Ascending aorta (tissue), 2 donors: ENCODE measurements around the gene GOLGA3. TPM values are rescaled to one million over a fixed set of nuclear protein-coding genes. Genes with fewer than 3 reads are reported as not detected.
"Not testable (repeated sequence)": the region's sequence is repeated elsewhere in the genome, so short reads cannot be mapped to it uniquely, and the experiment has no call there.

Source experiments
- DNase-seq, 2 donors: peaks; one replicate each; pipeline ENCODE4 v3.0.0-alpha.2; 2019; ENCODE audit warnings: low spot score in 2 of 2
- H3K27ac ChIP-seq, 2 donors: fragments of 200-600 bp; sonication (generic); one replicate each; pipeline ENCODE4 v1.5.1; 2016 to 2017; ENCODE audit warnings: mild to moderate bottlenecking in 1 of 2
- H3K27me3 ChIP-seq: fragments of 200-600 bp; sonication (generic); one replicate; pipeline ENCODE4 v1.5.1; 2017
- H3K36me3 ChIP-seq, 2 donors: fragments of 200-600 bp; sonication (generic); one replicate each; pipeline ENCODE4 v1.5.1; 2016
- H3K4me1 ChIP-seq, 2 donors: fragments of 200-600 bp; sonication (generic); one replicate each; pipeline ENCODE4 v1.5.1; 2016 to 2017; ENCODE audit warnings: mild to moderate bottlenecking in 1 of 2
- H3K4me3 ChIP-seq, 2 donors: fragments of 200-600 bp; sonication (generic); one replicate each; pipeline ENCODE4 v1.5.1; 2016 to 2017; ENCODE audit warnings: mild to moderate bottlenecking in 1 of 2
- H3K9me3 ChIP-seq, 2 donors: fragments of 200-600 bp; sonication (generic); one replicate each; pipeline ENCODE4 v1.5.1; 2016
- intact Hi-C: fragments of 100-400 bp; cut with DNase I; formaldehyde crosslinking; loops from one replicate; pipeline ENCODE4 v1.15.1; 2023
- total RNA-seq: library from RNA; depleted of rRNA; stranded (reverse); fragments of >200 nt; gene quantifications from one replicate; pipeline ENCODE4 v1.1.0, GENCODE V29; 2016
- TF ChIP-seq, protein P1 (sequence below), 3 experiments: fragments of 200-600 bp in 2 of 3; fragments of 450-650 bp in 1 of 3; sonication (generic) in 2 of 3; IDR thresholded peaks; one replicate each; pipeline ENCODE4 v1.5.1; 2016 to 2019; ENCODE audit warnings: antibody characterized with exemption in 3 of 3, mild to moderate bottlenecking in 1 of 3, moderate library complexity in 1 of 3

The GOLGA3 gene
- total RNA-seq, 1 donor from 2014 or later: 173 TPM

DNA sequence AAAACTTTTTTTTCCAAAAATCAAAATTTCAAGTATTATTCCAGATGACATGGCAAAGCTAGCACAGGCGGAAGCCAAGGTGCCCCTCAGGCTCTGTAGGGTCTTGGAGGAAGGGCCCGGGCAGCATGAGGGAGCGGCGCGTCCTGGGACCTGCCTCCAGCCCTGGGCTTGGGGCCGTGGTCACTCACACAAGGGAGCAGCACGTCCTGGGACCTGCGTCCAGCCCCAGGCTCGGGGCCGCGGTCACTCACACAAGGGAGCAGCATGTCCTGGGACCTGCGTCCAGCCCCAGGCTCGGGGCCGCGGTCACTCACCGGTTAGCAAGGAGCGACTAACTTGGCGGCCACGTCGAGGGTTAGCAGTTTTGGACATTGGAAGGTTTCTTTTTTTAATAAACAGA is 11.9 kb upstream of the GOLGA3 start:
- intact Hi-C loops: no loop called here
- H3K4me1 ChIP-seq: no peaks in the 10 kb centered on the region
- no peak for DNase-seq
- H3K9me3 ChIP-seq: no peaks in the 10 kb centered on the region
- TF ChIP-seq, protein P1, sequence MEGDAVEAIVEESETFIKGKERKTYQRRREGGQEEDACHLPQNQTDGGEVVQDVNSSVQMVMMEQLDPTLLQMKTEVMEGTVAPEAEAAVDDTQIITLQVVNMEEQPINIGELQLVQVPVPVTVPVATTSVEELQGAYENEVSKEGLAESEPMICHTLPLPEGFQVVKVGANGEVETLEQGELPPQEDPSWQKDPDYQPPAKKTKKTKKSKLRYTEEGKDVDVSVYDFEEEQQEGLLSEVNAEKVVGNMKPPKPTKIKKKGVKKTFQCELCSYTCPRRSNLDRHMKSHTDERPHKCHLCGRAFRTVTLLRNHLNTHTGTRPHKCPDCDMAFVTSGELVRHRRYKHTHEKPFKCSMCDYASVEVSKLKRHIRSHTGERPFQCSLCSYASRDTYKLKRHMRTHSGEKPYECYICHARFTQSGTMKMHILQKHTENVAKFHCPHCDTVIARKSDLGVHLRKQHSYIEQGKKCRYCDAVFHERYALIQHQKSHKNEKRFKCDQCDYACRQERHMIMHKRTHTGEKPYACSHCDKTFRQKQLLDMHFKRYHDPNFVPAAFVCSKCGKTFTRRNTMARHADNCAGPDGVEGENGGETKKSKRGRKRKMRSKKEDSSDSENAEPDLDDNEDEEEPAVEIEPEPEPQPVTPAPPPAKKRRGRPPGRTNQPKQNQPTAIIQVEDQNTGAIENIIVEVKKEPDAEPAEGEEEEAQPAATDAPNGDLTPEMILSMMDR (IDR thresholded peaks at IDR 0.05): no peak
- H3K36me3 ChIP-seq: peaks cover 52 to 60% of the 10 kb centered on the region in 2 donors
- H3K4me3 ChIP-seq: no peak overlapping the region
- no peaks in the 10 kb centered on the region for H3K27me3 ChIP-seq
- H3K27ac ChIP-seq: no peak overlapping the region

DNA sequence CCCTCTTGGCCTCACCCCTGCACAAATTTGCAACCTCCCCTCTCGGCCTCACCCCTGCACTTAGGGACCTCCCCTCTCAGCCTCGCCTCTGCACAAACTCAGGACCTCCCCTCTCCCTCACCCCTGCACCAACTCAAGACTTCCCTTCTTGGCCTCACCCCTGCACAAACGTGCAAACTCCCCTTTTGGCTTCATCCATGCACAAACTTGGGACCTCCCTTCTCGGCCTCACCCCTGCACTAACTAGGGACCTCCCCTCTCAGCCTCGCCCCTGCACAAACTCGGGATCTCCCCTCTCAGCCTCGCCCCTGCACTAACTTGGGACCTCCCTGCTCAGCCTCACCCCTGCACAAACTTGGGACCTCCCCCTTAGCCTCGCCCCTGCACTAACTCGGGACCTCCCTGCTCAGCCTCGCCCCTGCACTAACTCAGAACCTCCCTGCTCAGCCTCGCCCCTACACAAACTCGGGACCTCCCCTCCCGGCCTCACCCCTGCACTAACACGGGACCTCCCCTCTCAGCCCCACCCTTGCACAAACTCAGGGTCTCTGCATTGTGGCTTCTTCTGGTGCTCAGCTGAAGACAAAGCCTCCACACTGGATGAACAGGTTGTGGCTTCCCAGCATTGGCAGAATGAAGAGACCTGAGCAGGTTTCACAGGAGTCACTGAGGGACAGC is 11.0 kb upstream of the GOLGA3 start:
- intact Hi-C loops: no loop called here

DNA sequence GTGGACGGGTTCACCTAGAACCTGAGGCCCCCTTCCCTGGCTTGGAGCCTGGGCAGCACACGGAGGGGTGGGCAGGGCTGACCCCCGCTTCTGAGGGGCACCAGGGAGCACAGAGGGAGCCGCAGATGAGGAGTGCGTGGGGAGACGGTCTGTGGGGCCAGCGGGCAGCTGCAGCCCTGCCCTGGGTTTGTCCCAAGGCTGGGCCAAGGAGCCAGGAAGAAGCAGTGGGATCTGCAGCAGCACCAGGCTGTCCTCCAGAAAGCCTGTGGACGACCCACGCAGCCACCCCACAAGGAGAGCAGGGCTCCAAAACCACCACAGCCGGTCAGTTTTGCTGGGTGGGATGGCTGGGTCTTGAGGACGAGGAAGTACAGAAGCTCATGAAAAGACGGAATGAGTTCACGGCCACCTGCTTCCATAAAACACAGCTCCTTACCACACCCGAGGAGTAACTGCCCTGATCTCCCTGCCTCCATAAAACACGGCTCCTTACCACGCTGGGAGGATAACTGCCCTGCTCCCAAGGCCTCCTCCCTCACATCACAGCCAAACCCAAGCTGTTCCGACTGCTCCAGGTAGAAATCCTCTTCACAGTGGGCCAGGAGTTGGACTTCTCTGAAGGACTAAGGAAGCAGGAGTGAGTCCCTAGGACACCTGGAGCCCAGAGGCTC is 9.9 kb upstream of the GOLGA3 start:
- DNase-seq: no peak
- Histone ChIP-seq H3K36me3 (peaks cover 43 to 48% of the 10 kb centered on the region in 2 donors), H3K27ac (peak overlapping the region; percentile 14 to 23)

More for the DNA sequence above, 11.0 kb upstream of the GOLGA3 start:
- Histone ChIP-seq H3K4me3 (no peak overlapping the region), H3K27ac (no peak overlapping the region), H3K4me1 (no peaks in the 10 kb centered on the region), H3K36me3 (peaks cover 51 to 52% of the 10 kb centered on the region in 2 donors), H3K9me3 (no peaks in the 10 kb centered on the region), H3K27me3 (no peaks in the 10 kb centered on the region)
- no peak for DNase-seq
- TF ChIP-seq, protein P1 (IDR thresholded peaks at IDR 0.05): no peak

DNA sequence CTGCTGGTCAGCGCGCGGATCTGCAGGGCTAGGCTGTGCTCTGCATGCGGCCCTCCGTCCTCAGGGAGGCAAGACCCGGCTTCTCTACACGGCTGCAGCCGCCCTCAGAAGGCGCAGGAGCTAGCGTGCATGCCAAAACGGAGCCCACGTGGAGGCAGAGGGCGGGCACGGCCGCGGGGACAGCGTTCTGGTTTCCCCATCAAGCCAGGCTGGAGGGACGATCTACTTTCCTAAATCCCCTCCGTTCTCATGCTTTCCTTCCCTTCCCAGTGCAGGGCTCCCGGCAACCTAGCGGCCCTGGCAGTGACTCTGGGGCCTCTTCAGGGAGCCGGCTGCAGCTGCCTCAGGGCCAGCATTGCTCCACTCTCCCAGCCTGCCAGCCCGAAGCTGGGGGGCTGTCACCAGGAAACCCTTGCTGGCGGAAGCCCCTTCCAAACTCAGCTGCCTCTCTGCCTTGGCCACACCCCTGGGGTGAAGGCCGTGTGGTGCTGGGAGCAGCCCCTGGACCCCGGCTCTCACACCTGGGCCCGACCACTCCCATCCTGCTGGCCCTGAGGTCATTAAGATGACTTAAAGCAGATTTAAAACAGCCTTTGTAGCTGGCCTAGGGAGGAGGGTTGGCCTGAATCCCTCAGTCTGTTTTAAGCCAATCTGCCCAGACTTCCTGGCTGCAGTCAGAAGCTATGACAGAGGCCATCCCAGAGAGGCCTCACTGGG is 9.2 kb upstream of the GOLGA3 start:
- intact Hi-C loops: no loop called here
- TF ChIP-seq, protein P1 (IDR thresholded peaks at IDR 0.05): no peak
- H3K9me3 ChIP-seq: no peaks in the 10 kb centered on the region
- DNase-seq: no peak
- H3K4me1 ChIP-seq: no peaks in the 10 kb centered on the region
- no peaks in the 10 kb centered on the region for H3K27me3 ChIP-seq
- H3K36me3 ChIP-seq: peaks cover 36 to 41% of the 10 kb centered on the region in 2 donors
- peak overlapping the region; percentile 14 to 23 for H3K27ac ChIP-seq
- no peak overlapping the region for H3K4me3 ChIP-seq

More for the DNA sequence above, 9.9 kb upstream of the GOLGA3 start:
- Histone ChIP-seq H3K4me1 (no peaks in the 10 kb centered on the region), H3K27me3 (no peaks in the 10 kb centered on the region), H3K4me3 (no peak overlapping the region), H3K9me3 (no peaks in the 10 kb centered on the region)
- TF ChIP-seq, protein P1 (IDR thresholded peaks at IDR 0.05): no peak
- intact Hi-C loops: no loop called here

DNA sequence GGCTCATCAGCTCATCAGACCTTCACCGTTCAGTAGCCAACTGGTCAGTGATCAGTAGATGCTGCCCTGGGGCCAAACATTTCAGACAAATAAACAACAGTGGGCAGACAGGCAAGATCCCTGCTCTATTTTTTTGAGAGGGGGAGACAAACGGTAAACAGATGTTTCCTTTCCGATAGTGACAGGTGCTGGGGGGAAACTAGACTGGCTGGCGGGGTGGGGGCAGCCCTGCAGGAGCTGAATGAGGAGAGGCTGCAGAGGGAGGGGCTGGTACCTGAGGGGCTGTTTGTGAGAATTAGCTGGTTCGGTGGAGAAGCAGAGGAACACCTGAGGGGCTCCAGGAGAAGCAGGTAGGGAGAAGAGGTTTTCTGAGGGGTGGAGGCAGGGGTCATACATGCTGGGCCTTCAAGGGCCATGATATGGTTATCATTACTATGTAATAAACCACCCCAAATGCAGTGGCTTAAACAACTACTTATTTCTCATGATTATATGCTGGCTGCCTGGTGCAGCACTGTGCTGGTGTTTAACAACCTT is 8.2 kb upstream of the GOLGA3 start:
- no peak for DNase-seq
- H3K27me3 ChIP-seq: no peaks in the 10 kb centered on the region
- intact Hi-C loops: no loop called here
- H3K27ac ChIP-seq: no peak overlapping the region
- H3K4me1 ChIP-seq: no peaks in the 10 kb centered on the region
- TF ChIP-seq, protein P1 (IDR thresholded peaks at IDR 0.05): no peak
- H3K4me3 ChIP-seq: no peak overlapping the region
- H3K36me3 ChIP-seq: peaks cover 26 to 32% of the 10 kb centered on the region in 2 donors
- no peaks in the 10 kb centered on the region for H3K9me3 ChIP-seq

DNA sequence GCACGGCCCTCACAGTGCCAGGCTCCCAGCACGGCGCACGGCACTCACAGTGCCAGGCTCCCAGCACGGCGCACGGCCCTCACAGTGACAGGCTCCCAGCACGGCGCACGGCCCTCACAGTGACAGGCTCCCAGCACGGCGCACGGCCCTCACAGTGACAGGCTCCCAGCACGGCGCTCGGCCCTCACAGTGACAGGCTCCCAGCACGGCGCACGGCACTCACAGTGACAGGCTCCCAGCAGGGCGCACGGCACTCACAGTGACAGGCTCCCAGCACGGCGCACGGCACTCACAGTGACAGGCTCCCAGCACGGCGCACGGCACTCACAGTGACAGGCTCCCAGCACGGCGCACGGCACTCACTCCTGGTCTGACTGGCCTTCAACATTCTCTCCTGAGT is 7.6 kb upstream of the GOLGA3 start:
- H3K27ac ChIP-seq, intact Hi-C loops, H3K4me3 ChIP-seq, H3K4me1 ChIP-seq, H3K9me3 ChIP-seq, H3K27me3 ChIP-seq, DNase-seq: not testable (repeated sequence)
- peaks cover 20 to 30% of the 10 kb centered on the region in 2 donors for H3K36me3 ChIP-seq
